GM13976 (cell line): ENCODE data around the gene WDR83.
"Not testable (repeated sequence)": the region's sequence is repeated elsewhere in the genome, so short reads cannot be mapped to it uniquely, and the experiment has no call there.

Experiments
- DNase-seq: peaks from one replicate; pipeline ENCODE4 v3.0.0; 2012; ENCODE audit warnings: low spot score
- CTCF ChIP-seq: IDR thresholded peaks from 2 replicates; pipeline ENCODE4 v1.5.1; 2012; ENCODE audit warnings: borderline replicate concordance, mild to moderate bottlenecking; ENCODE audit not compliant: insufficient read depth; ENCODE audit errors: extremely low read depth, missing control alignments, control extremely low read depth
- in situ Hi-C: fragments of 300-500 bp; cut with MboI; formaldehyde crosslinking; loops from one replicate; pipeline ENCODE4 v1.12.0; 2022; ENCODE audit warnings: low sequenced_read_pairs, mixed read lengths, inconsistent platforms; ENCODE audit not compliant: unreplicated experiment

Gene WDR83

GRCh38 chr19:12672744-12673143 is 6.1 kb downstream of the WDR83 start:
- no peak for DNase-seq
- in situ Hi-C loops, result loop anchor here (10.0 kb wide), 1 partner anchor 98 kb away; no protein-coding TSS in a partner anchor
- TF ChIP-seq CTCF, result no peak

GRCh38 chr19:12675399-12675798 is 8.8 kb downstream of the WDR83 start:
- no peak for DNase-seq
- in situ Hi-C loops, result loop anchor here (10.0 kb wide), 1 partner anchor 101 kb away; no protein-coding TSS in a partner anchor
- no peak for TF ChIP-seq CTCF

- no peak for DNase-seq
- no peak for TF ChIP-seq CTCF
- in situ Hi-C loops, result loop anchor here (10.0 kb wide), 1 partner anchor 101 kb away; no protein-coding TSS in a partner anchor
These were observed 9.3 kb downstream of the WDR83 start for GRCh38 chr19:12675940-12676339.

- TF ChIP-seq CTCF, result peak; percentile 86
- in situ Hi-C loops, result loop anchor here (10.0 kb wide), 1 partner anchor 102 kb away; no protein-coding TSS in a partner anchor
- DNase-seq, result peak; percentile 87
These were observed 9.8 kb downstream of the WDR83 start for GRCh38 chr19:12676384-12676792.

- TF ChIP-seq CTCF, result no peak
- in situ Hi-C loops, result loop anchor here (10.0 kb wide), 1 partner anchor 102 kb away; no protein-coding TSS in a partner anchor
- no peak for DNase-seq
These were observed 10.3 kb downstream of the WDR83 start for GRCh38 chr19:12676928-12677327.

GRCh38 chr19:12678039-12678438 is 11.4 kb downstream of the WDR83 start:
- DNase-seq, result not testable (repeated sequence)
- in situ Hi-C loops, result loop anchor here (10.0 kb wide), 1 partner anchor 103 kb away; no protein-coding TSS in a partner anchor

- no peak for DNase-seq
- in situ Hi-C loops, result no loop called here
- TF ChIP-seq CTCF, result no peak
These were observed 13.4 kb downstream of the WDR83 start for GRCh38 chr19:12680034-12680433.
